Measurements from ENCODE around the gene C12orf57. TPM values are rescaled to one million over a fixed set of nuclear protein-coding genes. Genes with fewer than 3 reads are reported as not detected.

Gene C12orf57
- total and polyA plus RNA-seq, 10 of the 15 experiments (the other 5 are each of a cell fraction or from before 2014, with no cell fraction given) = 64.5 to 377 (median 211) TPM

GRCh38 chr12:6927379-6928021 lies 16.3 kb upstream of the C12orf57 start, which contains the start of gene ATN1 (continued):
- TF ChIP-seq CUX1 (IDR thresholded peaks at IDR 0.05; ENCODE audit: insufficient replicate concordance, low read depth, low read length) = no peak
- TF ChIP-seq KDM1A (IDR thresholded peaks at IDR 0.05; ENCODE audit: borderline replicate concordance) = no peak
- no peak for TF ChIP-seq CBX5 (IDR thresholded peaks at IDR 0.05; ENCODE audit: low read depth)
- TF ChIP-seq POU2F2 (IDR thresholded peaks at IDR 0.05; ENCODE audit: borderline replicate concordance, low read depth, low read length) = no peak
- no peak for TF ChIP-seq SREBF2 (IDR thresholded peaks at IDR 0.05; ENCODE audit: low read length)
- peak; percentile 7; the same call in 1 of the 2 replicates for TF ChIP-seq RUNX3 (IDR thresholded peaks at IDR 0.05; ENCODE audit: low read length)
- TF ChIP-seq LARP7 (IDR thresholded peaks at IDR 0.05) = no peak
- no peak for TF ChIP-seq CBFB (IDR thresholded peaks at IDR 0.05; ENCODE audit: low read depth)
- no peak for TF ChIP-seq BCLAF1 (IDR thresholded peaks at IDR 0.05)
- no peak for TF ChIP-seq SMC3 (IDR thresholded peaks at IDR 0.05; ENCODE audit: borderline replicate concordance, low read length)
- no peak for TF ChIP-seq SMAD5 (IDR thresholded peaks at IDR 0.05; ENCODE audit: low read depth)

All from GM12878 (cell line).